Measurements from ENCODE around the gene CELSR1. TPM values are rescaled to one million over a fixed set of nuclear protein-coding genes. Genes with fewer than 3 reads are reported as not detected.
"Not testable (repeated sequence)": the region's sequence is repeated elsewhere in the genome, so short reads cannot be mapped to it uniquely, and the experiment has no call there.

The CELSR1 gene
- total and polyA plus RNA-seq, 12 donors: 0.11 to 4.3 (median 1.9) TPM

DNA sequence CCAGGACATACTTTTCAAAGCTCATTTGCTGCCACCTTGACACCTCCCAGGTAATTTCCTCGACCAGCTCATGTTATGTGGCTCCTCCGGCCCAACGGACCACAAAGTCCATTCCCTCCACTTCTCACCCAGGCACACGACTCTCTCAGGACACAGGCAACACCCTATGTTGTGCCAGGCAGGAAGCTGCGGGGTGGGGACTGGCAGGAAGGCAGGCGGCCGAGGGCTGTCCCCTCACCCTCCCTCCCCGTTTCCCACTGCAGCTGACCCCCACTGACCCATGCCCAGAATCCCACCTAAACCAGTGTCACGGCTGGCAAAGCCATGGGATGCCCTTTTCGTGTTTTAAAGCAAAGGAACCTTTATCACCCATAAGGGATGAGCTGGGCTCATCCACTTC lies 20.8 kb downstream of the CELSR1 start:
- no peaks in the 10 kb centered on the region for H3K27me3 ChIP-seq
- no peaks in the 10 kb centered on the region for H3K4me1 ChIP-seq (replicated peaks in 1 of 2)
- DNase-seq: no peak
- H3K36me3 ChIP-seq (replicated peaks in 1 of 2): no peaks in the 10 kb centered on the region
- no peaks in the 10 kb centered on the region for H3K9me3 ChIP-seq (replicated peaks in 1 of 3)
- no peak for TF ChIP-seq CTCF (IDR thresholded peaks at IDR 0.05)
- TF ChIP-seq POLR2A (IDR thresholded peaks at IDR 0.05): no peak
- intact Hi-C loops (cut with DNase I): no loop called here
- peak overlapping the region in 1 of 5 donors; percentile 68 for H3K27ac ChIP-seq
- 67 to 77% (median 70%) methylated on average over 10 of the region's 10 CpGs for WGBS, 4 donors
- H3K4me3 ChIP-seq: no peak overlapping the region

- H3K4me1 ChIP-seq (replicated peaks in 1 of 2); H3K27ac ChIP-seq; DNase-seq; H3K9me3 ChIP-seq (replicated peaks in 1 of 3); H3K27me3 ChIP-seq; intact Hi-C loops (cut with DNase I); H3K36me3 ChIP-seq (replicated peaks in 1 of 2); H3K4me3 ChIP-seq: not testable (repeated sequence)
- WGBS, 4 donors: 82 to 94% (median 91%) methylated on average over 3 to 5 of the region's 5 CpGs
Observed at GRCh38 chr22:46516112-46516487, 21.3 kb downstream of the CELSR1 start.

DNA sequence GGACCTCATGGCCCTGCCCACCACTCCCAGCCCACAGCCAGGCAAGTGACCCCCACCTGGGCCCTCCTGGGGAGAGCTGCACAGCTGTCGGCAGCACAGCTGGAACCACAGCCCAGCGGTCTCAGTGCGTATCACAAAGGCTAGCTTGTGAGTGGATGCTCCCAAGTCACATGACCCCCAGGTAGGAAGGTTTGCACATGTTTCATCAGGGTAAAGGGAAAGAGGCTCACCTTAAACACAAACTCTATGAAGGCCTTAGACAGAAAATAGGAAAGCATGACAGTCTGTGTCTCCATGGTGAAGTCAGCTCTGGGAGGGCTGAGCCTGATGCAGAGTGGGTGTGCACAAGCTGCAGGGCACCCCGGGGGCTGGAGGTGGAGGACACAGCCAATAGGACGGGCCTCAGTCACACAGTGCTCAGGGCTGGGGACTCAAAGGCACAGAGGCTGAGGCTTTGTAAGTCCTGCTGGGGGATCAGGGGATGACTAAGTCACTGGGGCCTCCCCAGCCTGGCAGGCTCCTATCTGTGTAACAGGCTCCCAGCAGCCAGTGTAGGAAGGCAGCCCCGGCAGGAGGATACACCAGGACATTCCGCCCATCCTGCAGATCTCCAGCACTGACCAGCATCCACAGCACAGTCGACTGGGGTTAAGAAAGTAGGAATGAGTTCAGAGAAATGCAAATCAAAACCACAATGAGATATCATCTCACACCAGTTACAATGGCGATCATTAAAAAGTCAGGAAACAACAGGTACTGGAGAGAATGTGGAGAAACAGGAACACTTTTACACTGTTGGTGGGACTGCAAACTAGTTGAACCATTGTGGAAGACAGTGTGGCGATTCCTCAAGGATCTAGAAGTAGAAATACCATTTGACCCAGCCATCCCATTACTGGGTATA lies 22.0 kb downstream of the CELSR1 start:
- no peak for DNase-seq
- WGBS, 4 donors: 76 to 92% (median 89%) methylated on average over 6 to 10 of the region's 10 CpGs
- intact Hi-C loops (cut with DNase I): no loop called here
- Histone ChIP-seq H3K9me3 (replicated peaks in 1 of 3) (no peaks in the 10 kb centered on the region), H3K36me3 (replicated peaks in 1 of 2) (no peaks in the 10 kb centered on the region), H3K4me1 (replicated peaks in 1 of 2) (no peaks in the 10 kb centered on the region), H3K27me3 (no peaks in the 10 kb centered on the region), H3K27ac (no peak overlapping the region), H3K4me3 (no peak overlapping the region)
- no peak for TF ChIP-seq POLR2A (IDR thresholded peaks at IDR 0.05)
- no peak for TF ChIP-seq CTCF (IDR thresholded peaks at IDR 0.05)

- H3K27ac ChIP-seq: no peak overlapping the region
- intact Hi-C loops (cut with DNase I): no loop called here
- H3K36me3 ChIP-seq (replicated peaks in 1 of 2): no peaks in the 10 kb centered on the region
- no peaks in the 10 kb centered on the region for H3K4me1 ChIP-seq (replicated peaks in 1 of 2)
- 65 to 87% (median 79%) methylated on average over 6 to 16 of the region's 16 CpGs for WGBS, 4 donors
- no peaks in the 10 kb centered on the region for H3K9me3 ChIP-seq (replicated peaks in 1 of 3)
- TF ChIP-seq POLR2A (IDR thresholded peaks at IDR 0.05) (no peak), CTCF (IDR thresholded peaks at IDR 0.05) (no peak)
- no peak for DNase-seq
- no peak overlapping the region for H3K4me3 ChIP-seq
- no peaks in the 10 kb centered on the region for H3K27me3 ChIP-seq
Observed at GRCh38 chr22:46514592-46515207, 22.7 kb downstream of the CELSR1 start.

Measured in adrenal gland (tissue), 12 donors.